Hepatocyte (in vitro differentiated cells): ENCODE measurements around the gene SLC22A15. TPM values are rescaled to one million over a fixed set of nuclear protein-coding genes. Genes with fewer than 3 reads are reported as not detected.

ENCODE experiments used
- DNase-seq: peaks from one replicate; pipeline ENCODE4 v3.0.0-alpha.2; 2016; ENCODE audit warnings: low spot score
- H2AFZ ChIP-seq: fragments of 200-600 bp; sonication (generic); 2 replicates; pipeline ENCODE4 v1.6.0; 2016; ENCODE audit warnings: antibody characterized with exemption, mild to moderate bottlenecking
- H3K27ac ChIP-seq: fragments of 200-600 bp; sonication (generic); 2 replicates; pipeline ENCODE4 v1.5.1; 2016; ENCODE audit warnings: mild to moderate bottlenecking
- H3K27me3 ChIP-seq: fragments of 200-600 bp; sonication (generic); 2 replicates; pipeline ENCODE4 v1.6.1; 2016
- H3K36me3 ChIP-seq: fragments of 200-600 bp; sonication (generic); replicated peaks from 2 replicates; pipeline ENCODE4 v1.5.1; 2016; ENCODE audit warnings: low read depth; ENCODE audit not compliant: insufficient read depth
- H3K4me1 ChIP-seq: fragments of 200-600 bp; sonication (generic); 2 replicates; pipeline ENCODE4 v1.5.1; 2016; ENCODE audit warnings: mild to moderate bottlenecking, moderate library complexity; ENCODE audit not compliant: insufficient read depth
- H3K4me2 ChIP-seq: fragments of 200-600 bp; sonication (generic); 2 replicates; pipeline ENCODE4 v1.6.0; 2016
- H3K4me3 ChIP-seq: fragments of 200-600 bp; sonication (generic); 2 replicates; pipeline ENCODE4 v1.5.1; 2016; ENCODE audit warnings: mild to moderate bottlenecking
- H3K79me2 ChIP-seq: fragments of 200-600 bp; sonication (generic); 2 replicates; pipeline ENCODE4 v1.6.0; 2017; ENCODE audit warnings: mild to moderate bottlenecking
- H3K9me2 ChIP-seq: fragments of 200-600 bp; sonication (generic); replicated peaks from 2 replicates; pipeline ENCODE4 v1.6.0; 2017; ENCODE audit warnings: mild to moderate bottlenecking; ENCODE audit not compliant: insufficient read depth
- H3K9me3 ChIP-seq: fragments of 200-600 bp; sonication (generic); 2 replicates; pipeline ENCODE4 v1.5.1; 2016; ENCODE audit warnings: low read depth, mild to moderate bottlenecking
- H4K20me1 ChIP-seq: fragments of 200-600 bp; sonication (generic); 2 replicates; pipeline ENCODE4 v1.6.0; 2016; ENCODE audit warnings: mild to moderate bottlenecking; ENCODE audit not compliant: insufficient read depth, poor library complexity, severe bottlenecking
- EZH2 ChIP-seq: fragments of 200-600 bp; sonication (generic); IDR thresholded peaks from 2 replicates; pipeline ENCODE4 v1.6.1; 2016; ENCODE audit warnings: antibody characterized with exemption, mild to moderate bottlenecking, borderline replicate concordance
- EZH2phosphoT487 ChIP-seq: fragments of 200-600 bp; sonication (generic); IDR thresholded peaks from one replicate; pipeline ENCODE4 v1.6.1; 2018; ENCODE audit warnings: antibody characterized with exemption, mild to moderate bottlenecking, low read depth, moderate library complexity; ENCODE audit not compliant: unreplicated experiment, severe bottlenecking
- WGBS: methylation state at CpG from one replicate; pipeline ENCODE4 v1.1.6; 2016; ENCODE audit warnings: low lambda C conversion rate; ENCODE audit errors: missing lambda C conversion rate; 5-methylcytosine and 5-hydroxymethylcytosine counted together
- polyA plus RNA-seq: library from polyadenylated mRNA; unstranded; fragments of >200 nt; fragmentation: Nextera tagmentation; extraction: Ambion mirVana; gene quantifications from 2 replicates; pipeline ENCODE4 v1.2.1, GENCODE V29; 2016
- total RNA-seq: library from RNA; depleted of rRNA; stranded (reverse); fragments of >200 nt; gene quantifications from 2 replicates; pipeline ENCODE4 v1.2.3, GENCODE V29; 2014
- TF ChIP-seq, protein P1 (sequence below): fragments of 200-600 bp; sonication (generic); IDR thresholded peaks from 2 replicates; pipeline ENCODE4 v1.5.1; 2016; ENCODE audit warnings: antibody characterized with exemption, mild to moderate bottlenecking; ENCODE audit not compliant: poor library complexity

The SLC22A15 gene
- total and polyA plus RNA-seq, 2 experiments from 2014 or later: 3.4 to 5.4 TPM

DNA sequence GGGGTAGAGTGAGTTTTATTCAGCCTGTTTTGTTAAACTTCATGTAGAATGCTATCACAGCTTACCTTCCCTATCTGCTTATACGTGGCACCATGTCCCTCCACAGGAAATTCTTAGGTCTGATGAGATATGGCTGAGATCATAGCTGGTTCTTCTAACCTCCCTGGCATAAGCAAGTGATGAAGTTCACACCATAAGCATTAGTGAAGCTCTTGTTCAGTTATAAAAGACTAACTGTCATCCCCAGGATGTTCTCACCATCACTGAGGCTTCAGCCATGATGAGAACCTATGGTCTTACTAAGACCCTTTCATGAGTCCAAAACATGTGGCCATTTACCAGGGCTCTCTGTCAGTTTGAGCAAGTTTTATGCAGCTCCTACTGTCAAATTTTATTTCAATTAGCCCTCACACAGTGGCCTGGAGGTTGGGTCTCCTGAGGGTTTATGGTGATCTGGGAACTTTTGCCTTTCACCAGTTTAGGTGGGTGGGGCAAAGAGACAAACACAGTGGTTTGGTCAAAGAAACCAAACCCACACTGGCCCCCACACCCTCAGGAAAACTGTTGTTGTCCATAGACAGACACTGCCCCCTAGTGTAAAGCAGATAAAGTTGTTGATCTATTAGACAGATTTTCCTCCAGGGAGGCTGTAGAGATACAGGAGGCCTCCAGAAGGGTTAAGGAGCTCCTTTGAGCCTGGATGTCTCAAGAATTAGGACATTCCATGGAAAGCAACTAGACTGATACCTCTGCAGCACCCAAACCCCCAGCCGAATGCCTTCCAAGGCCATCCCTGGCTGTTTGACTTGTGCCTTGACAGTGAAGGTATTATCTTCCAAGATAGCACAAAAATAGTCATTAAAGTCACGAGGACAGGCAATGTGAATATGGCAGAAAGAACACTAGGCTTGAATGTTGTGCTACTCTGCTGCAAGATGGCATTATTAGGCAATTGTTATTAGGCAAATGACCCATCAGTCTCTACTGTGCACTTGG, 5.0 kb downstream of the SLC22A15 start:
- peak; percentile 62 for DNase-seq
- WGBS: 57% methylated on average over 3 of the region's 3 CpGs
- H3K9me3 ChIP-seq: no peaks in the 10 kb centered on the region

DNA sequence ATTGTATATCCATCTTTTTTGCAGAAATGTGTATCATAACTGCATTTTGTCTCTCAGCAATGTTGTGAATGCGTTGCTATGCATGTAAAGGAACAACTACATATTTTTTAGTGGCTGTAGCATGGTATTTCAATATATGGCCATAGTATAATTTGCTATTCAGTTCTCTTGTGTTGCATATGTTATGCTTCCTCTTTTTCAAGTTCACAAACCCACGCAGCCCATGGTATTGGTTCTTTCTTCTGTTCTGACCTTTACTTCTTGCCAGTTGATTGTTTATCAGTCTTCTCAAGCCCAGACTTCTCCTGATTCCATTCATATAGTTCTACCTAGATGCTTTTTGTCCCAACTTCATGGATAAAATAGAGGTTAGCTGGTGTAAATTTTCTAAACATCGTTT, 6.1 kb downstream of the SLC22A15 start:
- H3K4me2 ChIP-seq: no peak overlapping the region
- no peak for TF ChIP-seq EZH2
- TF ChIP-seq, protein P1, sequence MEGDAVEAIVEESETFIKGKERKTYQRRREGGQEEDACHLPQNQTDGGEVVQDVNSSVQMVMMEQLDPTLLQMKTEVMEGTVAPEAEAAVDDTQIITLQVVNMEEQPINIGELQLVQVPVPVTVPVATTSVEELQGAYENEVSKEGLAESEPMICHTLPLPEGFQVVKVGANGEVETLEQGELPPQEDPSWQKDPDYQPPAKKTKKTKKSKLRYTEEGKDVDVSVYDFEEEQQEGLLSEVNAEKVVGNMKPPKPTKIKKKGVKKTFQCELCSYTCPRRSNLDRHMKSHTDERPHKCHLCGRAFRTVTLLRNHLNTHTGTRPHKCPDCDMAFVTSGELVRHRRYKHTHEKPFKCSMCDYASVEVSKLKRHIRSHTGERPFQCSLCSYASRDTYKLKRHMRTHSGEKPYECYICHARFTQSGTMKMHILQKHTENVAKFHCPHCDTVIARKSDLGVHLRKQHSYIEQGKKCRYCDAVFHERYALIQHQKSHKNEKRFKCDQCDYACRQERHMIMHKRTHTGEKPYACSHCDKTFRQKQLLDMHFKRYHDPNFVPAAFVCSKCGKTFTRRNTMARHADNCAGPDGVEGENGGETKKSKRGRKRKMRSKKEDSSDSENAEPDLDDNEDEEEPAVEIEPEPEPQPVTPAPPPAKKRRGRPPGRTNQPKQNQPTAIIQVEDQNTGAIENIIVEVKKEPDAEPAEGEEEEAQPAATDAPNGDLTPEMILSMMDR: no peak
- TF ChIP-seq EZH2phosphoT487: no peak
- H4K20me1 ChIP-seq: no peaks in the 10 kb centered on the region
- no peaks in the 10 kb centered on the region for H3K9me3 ChIP-seq
- no peaks in the 10 kb centered on the region for H3K79me2 ChIP-seq
- no peaks in the 10 kb centered on the region for H3K36me3 ChIP-seq
- peaks cover 8% of the 10 kb centered on the region for H3K4me1 ChIP-seq
- no peak overlapping the region for H3K27ac ChIP-seq
- 75% methylated on average over 3 of the region's 3 CpGs for WGBS
- H2AFZ ChIP-seq: no peak overlapping the region
- H3K9me2 ChIP-seq: no peaks in the 10 kb centered on the region
- DNase-seq: no peak
- H3K4me3 ChIP-seq: no peak overlapping the region
- no peaks in the 10 kb centered on the region for H3K27me3 ChIP-seq

More for the DNA sequence above, 5.0 kb downstream of the SLC22A15 start:
- Histone ChIP-seq H4K20me1 (no peaks in the 10 kb centered on the region), H3K9me2 (no peaks in the 10 kb centered on the region), H3K4me2 (no peak overlapping the region), H3K4me3 (no peak overlapping the region), H3K27me3 (no peaks in the 10 kb centered on the region), H2AFZ (no peak overlapping the region), H3K79me2 (no peaks in the 10 kb centered on the region), H3K4me1 (peaks cover 8% of the 10 kb centered on the region), H3K36me3 (no peaks in the 10 kb centered on the region), H3K27ac (no peak overlapping the region)
- TF ChIP-seq, protein P1: peak; percentile 76
- no peak for TF ChIP-seq EZH2phosphoT487
- no peak for TF ChIP-seq EZH2

DNA sequence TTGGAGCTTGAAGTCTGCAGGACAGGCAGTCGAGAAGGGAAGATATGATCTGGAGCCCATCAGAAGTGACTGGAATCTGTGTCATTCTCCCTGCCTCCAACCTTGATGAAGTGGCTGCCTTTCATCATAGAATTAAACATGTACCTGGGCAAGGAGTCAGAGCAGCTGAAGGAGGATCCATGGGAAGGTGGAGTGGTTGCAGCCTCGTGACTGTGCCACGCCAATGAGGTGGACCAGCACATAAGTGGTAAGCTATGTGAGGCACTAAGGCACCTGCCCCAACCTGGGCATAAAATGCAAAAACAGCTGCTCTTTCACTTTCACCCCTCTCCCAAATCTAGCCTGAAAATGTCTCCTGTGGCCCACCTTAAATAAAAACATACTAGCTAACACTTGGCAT, 7.3 kb downstream of the SLC22A15 start:
- Histone ChIP-seq H3K9me2 (no peaks in the 10 kb centered on the region), H3K4me1 (no peaks in the 10 kb centered on the region), H3K27me3 (no peaks in the 10 kb centered on the region), H3K4me3 (no peak overlapping the region), H3K27ac (no peak overlapping the region), H2AFZ (no peak overlapping the region), H3K4me2 (no peak overlapping the region), H4K20me1 (no peaks in the 10 kb centered on the region), H3K9me3 (no peaks in the 10 kb centered on the region), H3K36me3 (no peaks in the 10 kb centered on the region), H3K79me2 (no peaks in the 10 kb centered on the region)
- WGBS: 82% methylated on average over 3 of the region's 3 CpGs
- TF ChIP-seq EZH2 (no peak), EZH2phosphoT487 (no peak)
- TF ChIP-seq, protein P1: no peak
- DNase-seq: no peak
